ENCODE data around the gene CD248. TPM values are rescaled to one million over a fixed set of nuclear protein-coding genes. Genes with fewer than 3 reads are reported as not detected.
A peak's percentile ranks its signal among the peaks of the same experiment; 100 is the strongest.

Gene CD248
- polyA plus RNA-seq, 1 experiment: 180 TPM

- Histone ChIP-seq H3K36me3 (ENCODE audit: control insufficient read depth, insufficient read depth, low read length) (no peaks in the 10 kb centered on the region), H3K4me3 (ENCODE audit: low read depth, low read length) (no peak overlapping the region), H3K27me3 (ENCODE audit: control insufficient read depth, insufficient read depth, low read length) (no peaks in the 10 kb centered on the region)
- POLR2A ChIA-PET: no interaction called here
- CTCF ChIA-PET: interaction anchor here (1.6 kb wide), 1 partner anchor 18 kb away, joined by 3 read pairs; no protein-coding TSS in a partner anchor
- no peak for DNase-seq (ENCODE audit: low read depth)
- no peak for TF ChIP-seq CTCF (IDR thresholded peaks at IDR 0.05; ENCODE audit: insufficient read depth, low read depth, low read length)
Measured at GRCh38 chr11:66349084-66349386, 32.2 kb upstream of the CD248 start.

DNA sequence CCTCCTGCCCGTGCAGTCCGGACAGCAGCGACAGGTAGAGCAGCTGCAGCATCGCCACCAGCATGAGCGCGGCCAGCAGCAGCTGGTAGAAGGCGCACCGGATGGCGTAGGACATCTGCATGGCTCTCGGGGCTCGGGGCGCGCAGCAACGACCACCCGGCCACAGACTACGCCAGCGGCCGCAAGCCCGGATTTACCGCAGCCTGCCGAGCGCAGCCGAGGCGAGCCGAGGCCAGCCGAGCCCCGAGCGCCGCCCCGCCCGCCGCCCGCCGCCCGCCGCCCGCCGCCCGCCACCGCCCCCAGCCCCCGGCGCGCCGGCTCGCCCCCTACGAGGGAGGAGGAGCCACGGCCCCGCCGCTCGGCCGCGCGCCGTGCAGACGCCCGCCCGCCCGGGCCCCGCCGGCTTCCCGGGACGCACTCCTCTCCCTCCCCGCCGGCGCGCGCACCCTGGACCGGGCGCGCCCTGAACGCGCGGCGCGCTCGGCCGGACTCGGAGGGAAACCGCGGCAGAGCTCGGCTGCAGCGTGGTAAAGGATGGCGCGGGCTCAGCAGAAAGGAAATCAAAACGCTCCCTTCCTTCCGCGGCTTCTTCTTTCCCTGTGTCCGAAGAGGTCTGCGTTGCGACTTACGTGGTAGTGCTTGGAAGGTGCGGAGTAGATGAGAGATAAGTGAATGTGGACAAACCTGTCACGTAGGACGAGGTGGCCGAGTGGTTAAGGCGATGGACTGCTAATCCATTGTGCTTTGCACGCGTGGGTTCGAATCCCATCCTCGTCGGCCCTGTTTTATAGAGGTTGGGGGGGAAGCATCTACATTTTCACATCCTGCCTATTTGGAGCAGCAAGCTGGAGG, 30.8 kb upstream of the CD248 start, which contains the start of gene B4GAT1:
TSS of gene B4GAT1 (minus strand) at position 205 of the 852 bp plus-strand sequence. CDS start at position 121, 84 bp downstream.
- CTCF ChIA-PET: interaction anchor here (0.9 to 2.3 kb wide), 7 partner anchors 19 to 65 kb away, joined by 3 to 14 read pairs (median 4); partner anchors contain the start of gene SLC29A2
- Histone ChIP-seq H3K27me3 (ENCODE audit: control insufficient read depth, insufficient read depth, low read length) (no peaks in the 10 kb centered on the region), H3K4me3 (ENCODE audit: low read depth, low read length) (peak within 1 kb of the TSS; percentile 95), H3K36me3 (ENCODE audit: control insufficient read depth, insufficient read depth, low read length) (no peaks in the 10 kb centered on the region)
- DNase-seq (ENCODE audit: low read depth): peak; percentile 84
- POLR2A ChIA-PET: interaction anchor here (0.6 kb wide), 1 partner anchor 35 kb away, joined by 3 read pairs; no protein-coding TSS in a partner anchor
- no peak for TF ChIP-seq CTCF (IDR thresholded peaks at IDR 0.05; ENCODE audit: insufficient read depth, low read depth, low read length)

DNA sequence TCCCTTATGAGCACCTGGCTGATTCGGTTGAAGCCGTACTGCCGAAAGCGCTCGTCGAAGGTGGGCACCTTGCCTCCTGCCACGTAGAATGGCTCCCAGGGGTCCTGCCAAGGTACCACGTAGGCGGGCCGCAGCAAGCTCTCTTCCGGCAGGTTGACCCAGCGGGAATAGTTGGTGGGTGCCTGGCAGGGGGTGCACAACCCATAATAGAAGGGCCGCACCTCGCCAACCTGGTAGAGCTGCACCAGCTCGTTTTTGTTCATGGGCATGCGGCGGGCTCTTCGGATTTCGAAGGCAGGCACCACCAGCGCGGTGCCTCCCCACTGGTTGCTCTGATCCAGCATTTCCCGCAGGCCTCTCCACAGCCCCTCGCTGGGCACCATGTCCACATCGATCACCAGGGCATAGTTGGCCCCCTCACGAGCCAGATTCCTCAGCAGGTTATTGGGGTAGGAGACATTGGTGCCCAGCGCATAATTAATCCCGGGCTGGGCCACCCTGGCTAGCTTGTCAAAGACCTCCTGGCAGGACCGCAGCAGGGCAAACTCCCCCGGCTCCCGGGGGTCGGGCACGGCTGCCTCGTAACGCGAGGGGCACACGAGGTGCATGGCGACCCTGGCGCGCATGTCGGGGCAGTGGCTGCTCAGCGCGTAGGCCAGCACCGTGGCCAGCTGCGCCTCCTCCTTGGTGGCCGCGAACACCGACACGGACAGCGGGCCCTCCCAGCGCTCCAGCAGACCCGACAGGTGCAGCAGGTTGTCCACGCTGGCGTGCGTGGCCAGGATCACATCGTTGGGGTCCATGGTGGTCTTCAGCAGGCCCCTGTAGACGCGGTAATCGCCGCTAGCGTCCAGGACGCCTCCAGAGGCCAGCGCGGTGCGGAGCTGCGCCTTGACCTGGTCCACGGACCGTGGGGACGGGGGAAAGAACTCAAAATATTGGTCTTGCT, 29.9 kb upstream of the CD248 start:
- no peak for DNase-seq (ENCODE audit: low read depth)
- TF ChIP-seq CTCF (IDR thresholded peaks at IDR 0.05; ENCODE audit: insufficient read depth, low read depth, low read length): no peak
- Histone ChIP-seq H3K4me3 (ENCODE audit: low read depth, low read length) (peak overlapping the region; percentile 95), H3K36me3 (ENCODE audit: control insufficient read depth, insufficient read depth, low read length) (peaks cover 5% of the 10 kb centered on the region), H3K27me3 (ENCODE audit: control insufficient read depth, insufficient read depth, low read length) (no peaks in the 10 kb centered on the region)
- CTCF ChIA-PET: interaction anchor here (1.4 to 3.8 kb wide), 5 partner anchors 11 to 64 kb away, joined by 4 to 16 read pairs (median 8); partner anchors contain the start of gene RIN1
- POLR2A ChIA-PET: no interaction called here

DNA sequence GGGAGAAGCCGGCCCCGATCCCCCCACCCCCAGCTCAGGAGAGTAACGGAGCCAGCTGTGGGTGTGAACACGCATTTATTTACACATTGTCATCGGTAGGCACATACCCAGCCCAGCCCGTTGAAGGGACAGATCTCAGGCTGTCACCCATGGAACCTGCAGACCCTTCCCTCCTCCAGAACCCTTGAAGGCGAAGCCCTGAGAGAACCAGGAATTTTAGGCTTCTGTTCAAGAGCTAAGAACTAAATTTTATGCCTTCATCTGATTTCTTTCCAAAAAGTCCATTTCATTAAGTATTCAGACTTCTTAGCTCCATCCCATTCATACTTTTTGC, 28.4 kb upstream of the CD248 start:
- TF ChIP-seq CTCF (IDR thresholded peaks at IDR 0.05; ENCODE audit: insufficient read depth, low read depth, low read length): no peak
- CTCF ChIA-PET: interaction anchor here (0.6 to 9.2 kb wide), 10 partner anchors 9 to 94 kb away, joined by 3 to 81 read pairs (median 4); partner anchors contain the start of genes MRPL11 and RIN1
- DNase-seq (ENCODE audit: low read depth): no peak
- POLR2A ChIA-PET: interaction anchor here (0.7 to 0.8 kb wide), 2 partner anchors 10 to 33 kb away, joined by 3 to 4 read pairs; no protein-coding TSS in a partner anchor
- Histone ChIP-seq H3K27me3 (ENCODE audit: control insufficient read depth, insufficient read depth, low read length) (no peaks in the 10 kb centered on the region), H3K36me3 (ENCODE audit: control insufficient read depth, insufficient read depth, low read length) (peaks cover 15% of the 10 kb centered on the region), H3K4me3 (ENCODE audit: low read depth, low read length) (peak overlapping the region; percentile 98)
